ENCODE measurements around the gene BTBD16.

BTBD16 gene

DNA sequence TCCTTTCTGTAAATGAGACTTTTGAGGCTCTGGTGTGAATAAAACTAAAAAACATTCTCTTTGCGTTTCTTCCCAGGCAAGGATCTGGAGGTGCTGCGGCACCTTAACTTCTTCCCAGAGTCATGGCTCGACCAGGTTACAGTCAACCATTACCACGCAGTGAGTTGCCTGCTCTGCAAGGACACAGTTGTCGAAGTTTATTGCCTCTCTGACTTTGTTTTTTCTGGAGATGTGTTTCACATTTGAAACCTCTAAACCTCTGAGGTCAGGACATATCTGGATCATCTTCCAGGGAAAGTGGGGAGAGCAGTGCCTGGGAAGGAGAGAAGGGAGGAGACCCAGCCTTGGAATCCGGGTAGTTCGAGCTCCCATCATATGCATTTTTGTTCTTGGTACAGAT, 60.0 kb downstream of the BTBD16 start:
- no peak overlapping the region for H3K4me3 ChIP-seq (ENCODE audit: low read depth, low read length)
- TF ChIP-seq, protein P1, sequence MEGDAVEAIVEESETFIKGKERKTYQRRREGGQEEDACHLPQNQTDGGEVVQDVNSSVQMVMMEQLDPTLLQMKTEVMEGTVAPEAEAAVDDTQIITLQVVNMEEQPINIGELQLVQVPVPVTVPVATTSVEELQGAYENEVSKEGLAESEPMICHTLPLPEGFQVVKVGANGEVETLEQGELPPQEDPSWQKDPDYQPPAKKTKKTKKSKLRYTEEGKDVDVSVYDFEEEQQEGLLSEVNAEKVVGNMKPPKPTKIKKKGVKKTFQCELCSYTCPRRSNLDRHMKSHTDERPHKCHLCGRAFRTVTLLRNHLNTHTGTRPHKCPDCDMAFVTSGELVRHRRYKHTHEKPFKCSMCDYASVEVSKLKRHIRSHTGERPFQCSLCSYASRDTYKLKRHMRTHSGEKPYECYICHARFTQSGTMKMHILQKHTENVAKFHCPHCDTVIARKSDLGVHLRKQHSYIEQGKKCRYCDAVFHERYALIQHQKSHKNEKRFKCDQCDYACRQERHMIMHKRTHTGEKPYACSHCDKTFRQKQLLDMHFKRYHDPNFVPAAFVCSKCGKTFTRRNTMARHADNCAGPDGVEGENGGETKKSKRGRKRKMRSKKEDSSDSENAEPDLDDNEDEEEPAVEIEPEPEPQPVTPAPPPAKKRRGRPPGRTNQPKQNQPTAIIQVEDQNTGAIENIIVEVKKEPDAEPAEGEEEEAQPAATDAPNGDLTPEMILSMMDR (IDR thresholded peaks at IDR 0.05; ENCODE audit: insufficient read depth, low read length, missing control alignments): no peak
- POLR2A ChIA-PET: no interaction called here
- no peak for DNase-seq (ENCODE audit: low read depth, low spot score)
- CTCF ChIA-PET: interaction anchor here (2.1 to 3.0 kb wide), 2 partner anchors 12 to 32 kb away, joined by 5 to 9 read pairs; no protein-coding TSS in a partner anchor

DNA sequence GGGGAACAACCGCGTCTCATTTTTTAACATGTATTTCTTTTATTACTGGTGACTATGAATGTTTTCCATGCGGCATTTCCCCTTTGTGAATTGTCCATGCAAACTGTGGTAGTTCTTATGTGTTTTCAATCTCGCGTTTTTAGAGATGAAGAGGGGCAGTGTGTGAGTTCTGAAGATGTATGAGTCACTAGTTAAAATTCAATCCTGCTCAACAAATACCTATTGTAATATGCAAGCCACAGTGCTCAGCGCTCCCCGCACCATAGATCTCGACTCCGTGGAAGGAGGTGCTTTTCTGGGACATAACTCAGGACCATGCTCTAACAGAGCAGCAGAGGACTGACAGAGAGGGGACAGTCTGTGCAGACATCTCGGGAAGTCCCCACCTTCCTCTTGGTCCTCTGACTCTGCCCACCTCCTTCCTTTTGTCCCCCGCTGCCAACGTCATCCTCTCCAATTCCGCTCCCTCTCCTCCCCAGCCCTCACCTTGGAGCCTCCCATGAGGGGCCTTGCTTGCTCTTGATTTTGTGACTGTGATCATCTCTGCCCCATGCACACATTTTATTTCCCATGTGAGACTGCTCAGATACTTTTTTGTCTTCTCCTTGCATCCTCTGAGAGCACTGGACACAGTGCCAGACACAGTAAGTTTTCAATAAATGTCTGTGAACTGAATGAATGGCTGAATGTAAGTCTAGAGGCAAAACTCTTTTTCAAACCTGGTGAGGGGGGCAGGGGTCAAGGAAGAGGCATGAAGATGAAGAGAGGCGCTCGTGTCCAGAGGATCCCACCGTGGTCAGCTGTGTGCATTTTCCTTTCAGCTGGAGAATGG, 60.7 kb downstream of the BTBD16 start:
- POLR2A ChIA-PET: no interaction called here

DNA sequence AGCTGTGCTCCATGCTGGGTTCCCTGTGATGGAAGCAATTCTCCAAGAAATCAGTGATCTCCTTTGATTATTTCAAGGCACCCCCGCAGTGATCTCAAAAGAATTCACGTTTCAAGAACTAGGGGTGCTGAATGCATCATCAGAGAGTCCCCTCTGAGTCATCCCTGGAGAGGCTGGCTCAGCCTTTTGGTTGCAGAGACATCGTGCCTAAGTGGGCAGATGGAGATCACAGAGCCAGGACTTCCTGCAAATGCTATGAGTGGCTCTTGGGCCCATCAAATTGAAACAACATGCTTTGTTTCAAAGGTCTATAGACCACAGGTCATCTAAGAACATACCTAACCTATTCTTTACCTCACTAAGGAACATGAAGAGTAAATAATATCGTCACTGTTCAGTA, 61.9 kb downstream of the BTBD16 start:
- TF ChIP-seq, protein P1 (IDR thresholded peaks at IDR 0.05; ENCODE audit: insufficient read depth, low read length, missing control alignments): no peak
- CTCF ChIA-PET: interaction anchor here (0.6 to 2.1 kb wide), 4 partner anchors 10 to 34 kb away, joined by 3 to 5 read pairs (median 4); no protein-coding TSS in a partner anchor
- no peak overlapping the region for H3K4me3 ChIP-seq (ENCODE audit: low read depth, low read length)
- no peak for DNase-seq (ENCODE audit: low read depth, low spot score)
- POLR2A ChIA-PET: no interaction called here

More for the DNA sequence above, 60.7 kb downstream of the BTBD16 start:
- DNase-seq (ENCODE audit: low read depth, low spot score): no peak
- TF ChIP-seq, protein P1 (IDR thresholded peaks at IDR 0.05; ENCODE audit: insufficient read depth, low read length, missing control alignments): no peak
- CTCF ChIA-PET: interaction anchor here (1.5 to 3.0 kb wide), 3 partner anchors 11 to 33 kb away, joined by 4 to 9 read pairs (median 5); no protein-coding TSS in a partner anchor
- no peak overlapping the region for H3K4me3 ChIP-seq (ENCODE audit: low read depth, low read length)

DNA sequence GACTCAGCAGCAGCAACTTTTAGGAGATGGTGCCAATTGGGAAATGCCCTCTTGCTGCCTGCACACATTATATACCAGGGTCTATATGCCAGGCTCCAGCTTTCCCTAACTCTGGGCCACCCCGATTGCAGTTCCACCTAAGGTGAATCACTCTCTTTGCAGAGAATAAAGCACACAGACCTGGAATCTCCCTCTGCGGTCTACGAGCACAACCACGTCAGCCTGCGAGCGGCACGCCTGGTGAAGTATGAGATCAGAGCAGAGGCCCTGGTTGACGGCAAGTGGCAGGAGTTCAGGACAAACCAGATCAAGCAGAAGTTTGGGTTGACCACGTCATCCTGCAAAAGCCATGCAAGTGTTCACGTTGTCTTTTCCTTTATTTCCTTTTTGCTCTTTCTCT, 65.2 kb downstream of the BTBD16 start:
- POLR2A ChIA-PET: no interaction called here

DNA sequence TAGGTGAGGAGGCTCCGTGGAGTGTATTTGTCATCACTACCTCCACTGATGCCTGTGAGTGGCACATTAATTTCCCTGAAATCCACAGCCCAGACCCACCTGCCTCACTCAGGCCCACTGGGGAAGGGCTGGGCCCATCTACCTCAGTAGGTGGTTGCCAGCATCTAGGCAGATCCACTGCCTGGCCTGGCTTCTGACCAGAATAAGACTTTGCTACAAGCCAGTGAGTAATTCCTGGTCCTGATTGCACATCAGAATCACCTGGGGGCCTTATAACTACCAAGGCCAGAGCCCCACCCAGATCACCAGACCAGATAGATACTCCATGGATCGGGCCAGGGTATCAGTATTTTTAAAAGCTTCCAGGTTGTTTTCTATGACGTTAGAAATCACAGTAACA, 65.9 kb downstream of the BTBD16 start:
- H3K4me3 ChIP-seq (ENCODE audit: low read depth, low read length): no peak overlapping the region
- TF ChIP-seq, protein P1 (IDR thresholded peaks at IDR 0.05; ENCODE audit: insufficient read depth, low read length, missing control alignments): no peak
- CTCF ChIA-PET: interaction anchor here (4.1 kb wide), 1 partner anchor 98 kb away, joined by 29 read pairs; no protein-coding TSS in a partner anchor
- no peak for DNase-seq (ENCODE audit: low read depth, low spot score)
- POLR2A ChIA-PET: no interaction called here

More for the DNA sequence above, 65.2 kb downstream of the BTBD16 start:
- DNase-seq (ENCODE audit: low read depth, low spot score): no peak
- CTCF ChIA-PET: interaction anchor here (1.3 to 1.6 kb wide), 3 partner anchors 69 to 229 kb away, joined by 3 to 8 read pairs (median 8); no protein-coding TSS in a partner anchor
- TF ChIP-seq, protein P1 (IDR thresholded peaks at IDR 0.05; ENCODE audit: insufficient read depth, low read length, missing control alignments): no peak
- no peak overlapping the region for H3K4me3 ChIP-seq (ENCODE audit: low read depth, low read length)
